ENCODE results near the gene JHY. TPM values are rescaled to one million over a fixed set of nuclear protein-coding genes. Genes with fewer than 3 reads are reported as not detected.

Gene JHY
- polyA plus RNA-seq, 1 of the 3 experiments (the other 2 are of a cell fraction) = 2.9 TPM

DNA sequence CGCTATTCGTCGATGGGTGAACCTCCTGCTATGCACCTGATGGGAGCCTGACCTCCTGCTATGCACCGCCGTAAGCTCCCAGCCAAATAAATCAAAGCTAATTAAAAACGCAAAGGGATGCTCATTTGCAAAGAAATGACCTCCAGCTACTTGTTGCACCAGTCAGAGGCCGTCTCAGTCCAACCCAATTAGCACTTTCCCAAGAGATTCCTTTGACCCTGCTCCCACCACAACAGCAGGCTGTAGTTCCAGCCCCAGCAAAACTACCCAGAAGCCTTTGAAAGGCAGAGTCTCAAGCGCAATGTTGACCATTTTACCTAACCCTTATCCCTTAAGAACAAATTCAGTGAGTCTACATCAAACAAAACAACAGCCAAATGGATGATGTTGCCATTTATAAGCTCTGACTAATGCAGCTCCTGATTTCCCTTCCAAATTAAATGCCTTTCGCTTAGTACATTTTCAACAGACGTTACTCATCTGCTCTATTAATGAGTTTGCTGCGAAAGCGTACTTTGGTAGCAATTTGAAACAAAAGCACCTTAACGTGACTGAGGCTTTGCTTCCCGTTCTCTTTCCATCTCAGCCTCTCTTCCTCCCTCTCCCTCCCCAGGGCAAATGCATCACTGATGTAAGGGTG lies 116.3 kb downstream of the JHY start (continued):
- TF ChIP-seq, protein P1, sequence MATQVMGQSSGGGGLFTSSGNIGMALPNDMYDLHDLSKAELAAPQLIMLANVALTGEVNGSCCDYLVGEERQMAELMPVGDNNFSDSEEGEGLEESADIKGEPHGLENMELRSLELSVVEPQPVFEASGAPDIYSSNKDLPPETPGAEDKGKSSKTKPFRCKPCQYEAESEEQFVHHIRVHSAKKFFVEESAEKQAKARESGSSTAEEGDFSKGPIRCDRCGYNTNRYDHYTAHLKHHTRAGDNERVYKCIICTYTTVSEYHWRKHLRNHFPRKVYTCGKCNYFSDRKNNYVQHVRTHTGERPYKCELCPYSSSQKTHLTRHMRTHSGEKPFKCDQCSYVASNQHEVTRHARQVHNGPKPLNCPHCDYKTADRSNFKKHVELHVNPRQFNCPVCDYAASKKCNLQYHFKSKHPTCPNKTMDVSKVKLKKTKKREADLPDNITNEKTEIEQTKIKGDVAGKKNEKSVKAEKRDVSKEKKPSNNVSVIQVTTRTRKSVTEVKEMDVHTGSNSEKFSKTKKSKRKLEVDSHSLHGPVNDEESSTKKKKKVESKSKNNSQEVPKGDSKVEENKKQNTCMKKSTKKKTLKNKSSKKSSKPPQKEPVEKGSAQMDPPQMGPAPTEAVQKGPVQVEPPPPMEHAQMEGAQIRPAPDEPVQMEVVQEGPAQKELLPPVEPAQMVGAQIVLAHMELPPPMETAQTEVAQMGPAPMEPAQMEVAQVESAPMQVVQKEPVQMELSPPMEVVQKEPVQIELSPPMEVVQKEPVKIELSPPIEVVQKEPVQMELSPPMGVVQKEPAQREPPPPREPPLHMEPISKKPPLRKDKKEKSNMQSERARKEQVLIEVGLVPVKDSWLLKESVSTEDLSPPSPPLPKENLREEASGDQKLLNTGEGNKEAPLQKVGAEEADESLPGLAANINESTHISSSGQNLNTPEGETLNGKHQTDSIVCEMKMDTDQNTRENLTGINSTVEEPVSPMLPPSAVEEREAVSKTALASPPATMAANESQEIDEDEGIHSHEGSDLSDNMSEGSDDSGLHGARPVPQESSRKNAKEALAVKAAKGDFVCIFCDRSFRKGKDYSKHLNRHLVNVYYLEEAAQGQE (IDR thresholded peaks at IDR 0.05; ENCODE audit: low read depth, low read length) = no peak
- no peak for TF ChIP-seq POLR2AphosphoS5 (IDR thresholded peaks at IDR 0.05; ENCODE audit: low read depth, low read length)

- H2AFZ ChIP-seq (ENCODE audit: low read depth) = no peak overlapping the region
- TF ChIP-seq CHD2 (IDR thresholded peaks at IDR 0.05; ENCODE audit: low read length, partially characterized antibody) (no peak), JUND (IDR thresholded peaks at IDR 0.05) (no peak)
- 75% methylated on average over 5 of the region's 5 CpGs for WGBS (ENCODE audit: low lambda C conversion rate)
- no peaks in the 10 kb centered on the region for H3K36me3 ChIP-seq (replicated peaks in 1 of 2; ENCODE audit: control insufficient read depth in 1 of 2, insufficient read depth in 2 of 2, low read length in 1 of 2)
- no peak overlapping the region for H3K4me3 ChIP-seq (ENCODE audit: low read depth in 2 of 2, low read length in 1 of 2)
- H3K27ac ChIP-seq (ENCODE audit: low read depth in 2 of 2, low read length in 1 of 2) = no peak overlapping the region
- no peaks in the 10 kb centered on the region for H3K9me3 ChIP-seq
- CTCF ChIA-PET = interaction anchor here (0.9 kb wide), 1 partner anchor 17 kb away, joined by 3 read pairs; no protein-coding TSS in a partner anchor
- POLR2A ChIA-PET = no interaction called here
- no peak overlapping the region for H3K4me2 ChIP-seq
- no peaks in the 10 kb centered on the region for H3K79me2 ChIP-seq (ENCODE audit: insufficient read depth)
- no peaks in the 10 kb centered on the region for H3K4me1 ChIP-seq (ENCODE audit: control insufficient read depth in 1 of 2, insufficient read depth in 2 of 2, low read depth in 1 of 2, low read length in 1 of 2)
- no peaks in the 10 kb centered on the region for H4K20me1 ChIP-seq (ENCODE audit: insufficient read depth)
- no peak overlapping the region for H3K9ac ChIP-seq
- no peaks in the 10 kb centered on the region for H3K9me2 ChIP-seq
- H3K27me3 ChIP-seq (ENCODE audit: insufficient read depth) = no peaks in the 10 kb centered on the region
- H3F3A ChIP-seq (replicated peaks; ENCODE audit: insufficient read depth) = no peaks in the 10 kb centered on the region
- no peak for DNase-seq
Observed at GRCh38 chr11:123000721-123001120, 118.2 kb downstream of the JHY start.

DNA sequence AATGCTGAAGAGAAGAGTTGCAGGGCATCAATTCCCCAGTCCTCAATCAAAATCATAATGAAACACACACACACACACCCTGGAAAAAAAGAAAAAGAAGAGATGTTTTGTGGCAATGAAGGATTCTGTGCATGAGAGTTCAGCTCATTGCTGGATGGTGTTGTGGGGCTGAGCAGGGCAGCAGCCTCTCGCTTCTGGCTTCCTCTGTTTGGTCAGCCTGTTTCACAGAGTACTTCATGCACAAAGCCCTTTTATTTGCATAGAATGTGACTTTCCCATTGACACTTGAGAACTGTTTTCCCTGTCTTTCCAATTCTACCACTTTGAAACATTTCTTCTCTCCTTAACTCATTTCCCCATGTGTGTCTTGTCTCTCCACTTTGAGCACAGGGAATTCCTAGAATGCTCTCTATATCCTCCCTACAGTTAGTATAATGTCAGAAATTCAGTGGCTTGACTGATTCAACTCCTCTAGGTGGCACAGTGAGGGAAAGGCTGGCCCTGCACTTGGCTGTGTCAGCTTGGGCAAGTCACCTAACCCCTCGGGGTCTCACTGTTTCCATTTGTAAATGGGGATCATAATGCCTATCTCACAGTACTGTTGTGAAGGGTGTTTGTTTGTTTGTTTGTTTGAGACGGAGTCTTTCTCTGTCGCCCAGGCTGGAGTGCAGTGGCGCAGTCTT lies 124.4 kb downstream of the JHY start:
- POLR2A ChIA-PET = no interaction called here
- Histone ChIP-seq H3K27ac (ENCODE audit: low read depth in 2 of 2, low read length in 1 of 2) (no peak overlapping the region), H3K79me2 (ENCODE audit: insufficient read depth) (no peaks in the 10 kb centered on the region), H3K4me2 (no peak overlapping the region), H3K36me3 (replicated peaks in 1 of 2; ENCODE audit: control insufficient read depth in 1 of 2, insufficient read depth in 2 of 2, low read length in 1 of 2) (no peaks in the 10 kb centered on the region), H3K9ac (no peak overlapping the region), H3K4me1 (ENCODE audit: control insufficient read depth in 1 of 2, insufficient read depth in 2 of 2, low read depth in 1 of 2, low read length in 1 of 2) (no peaks in the 10 kb centered on the region), H3K4me3 (ENCODE audit: low read depth in 2 of 2, low read length in 1 of 2) (no peak overlapping the region), H3K9me2 (no peaks in the 10 kb centered on the region), H3F3A (replicated peaks; ENCODE audit: insufficient read depth) (no peaks in the 10 kb centered on the region), H3K27me3 (ENCODE audit: insufficient read depth) (no peaks in the 10 kb centered on the region), H2AFZ (ENCODE audit: low read depth) (no peak overlapping the region), H3K9me3 (no peaks in the 10 kb centered on the region), H4K20me1 (ENCODE audit: insufficient read depth) (no peaks in the 10 kb centered on the region)
- CTCF ChIA-PET = interaction anchor here (1.3 kb wide), 1 partner anchor 9 kb away, joined by 3 read pairs; no protein-coding TSS in a partner anchor
- TF ChIP-seq NFIC (IDR thresholded peaks at IDR 0.05; ENCODE audit: borderline replicate concordance) (no peak), ELF1 (IDR thresholded peaks at IDR 0.05) (no peak), TEAD4 (IDR thresholded peaks at IDR 0.05; ENCODE audit: borderline replicate concordance, insufficient read depth) (no peak), RAD21 (IDR thresholded peaks at IDR 0.05; ENCODE audit: low read length) (no peak)
- DNase-seq = no peak
- 78% methylated on average over 5 of the region's 5 CpGs for WGBS (ENCODE audit: low lambda C conversion rate)

Small RNA genes lying within 50 kb of the gene (small RNA-seq; reads per million reads assigned to genes)
- 0 to 0.39 (median 0) reads per million in 7 experiments for gene RNU4-23P

Other genes with a start within 250 kb of the JHY start
- gene UBASH3B, start 227.0 kb upstream of the JHY start, polyA plus RNA-seq (2012; rRNA removed) = 10.4 and 11.0 TPM in 2 replicates
- not detected in 2 replicates for gene CRTAM, start 44.3 kb upstream of the JHY start, polyA plus RNA-seq (2012; rRNA removed)
- 0.16 TPM in 1 of 2 replicates, not detected in the other for gene BSX, start 99.1 kb downstream of the JHY start, polyA plus RNA-seq (2012; rRNA removed)
- gene HSPA8, start 179.4 kb downstream of the JHY start, polyA plus RNA-seq (2012; rRNA removed) = 2,088 and 3,150 TPM in 2 replicates

All from SK-N-SH (cell line).